Esophagus squamous epithelium (tissue), 4 donors: ENCODE data around the gene NEMP2.

Source experiments
- CTCF ChIP-seq, 6 experiments: fragments of 450-650 bp in 4 of 6; fragments of 200-600 bp in 2 of 6; sonication (generic) in 2 of 6; IDR thresholded peaks; one replicate each; pipeline ENCODE4 v1.5.1; 2016 to 2019; ENCODE audit warnings: antibody characterized with exemption in 6 of 6, mild to moderate bottlenecking in 4 of 6, moderate library complexity in 4 of 6
- POLR2A ChIP-seq, 4 donors: fragments of 450-650 bp; IDR thresholded peaks; one replicate each; pipeline ENCODE4 v1.6.1; 2017; ENCODE audit warnings: antibody characterized with exemption in 4 of 4, mild to moderate bottlenecking in 4 of 4, moderate library complexity in 3 of 4

GRCh38 chr2:190481339-190481738 is 53.2 kb downstream of the NEMP2 start:
- no peak for TF ChIP-seq CTCF (IDR thresholded peaks at IDR 0.05)
- TF ChIP-seq POLR2A (IDR thresholded peaks at IDR 0.05), result no peak
